H1 (cell line): ENCODE data around the gene ASTN2. TPM values are rescaled to one million over a fixed set of nuclear protein-coding genes. Genes with fewer than 3 reads are reported as not detected.
A peak's percentile ranks its signal among the peaks of the same experiment; 100 is the strongest.

Experiments
- CTCF ChIA-PET: fragments of 300-600 bp; sonication (Branson Sonifier 250); formaldehyde crosslinking; loops from one replicate; lab custom pipeline; 2021; ENCODE audit not compliant: partially characterized antibody; lab: Charles Lee
- POLR2A ChIA-PET: fragments of 300-600 bp; sonication (Branson Sonifier 250); formaldehyde crosslinking; loops from one replicate; lab custom pipeline; 2021; ENCODE audit warnings: inconsistent platforms; ENCODE audit not compliant: partially characterized antibody; lab: Charles Lee
- DNase-seq, 2 experiments: peaks; one replicate each; pipeline versions ENCODE4 v3.0.0 to v3.0.0-alpha.2; 2010 to 2022; ENCODE audit warnings: low spot score in 2 of 2, low read depth in 1 of 2, mixed read lengths in 1 of 2
- FAIRE-seq: peaks from 2 replicates; lab custom pipeline; 2011; peaks lifted over from hg19 to GRCh38; lab: Jason Lieb, UNC
- H2AFZ ChIP-seq: 2 replicates; pipeline ENCODE4 v1.8.1; 2012; ENCODE audit warnings: low read length, inconsistent platforms
- H2AK5ac ChIP-seq: 2 replicates; pipeline ENCODE4 v1.6.1; 2013; ENCODE audit warnings: low read depth, low read length
- H2BK120ac ChIP-seq: replicated peaks from 2 replicates; pipeline ENCODE3; 2013; ENCODE audit warnings: low read depth, low read length, inconsistent platforms
- H2BK12ac ChIP-seq: 2 replicates; pipeline ENCODE4 v1.6.1; 2013; ENCODE audit warnings: low read depth, low read length
- H2BK15ac ChIP-seq: 2 replicates; pipeline ENCODE4 v1.6.1; 2013; ENCODE audit warnings: low read length
- H2BK20ac ChIP-seq: 2 replicates; pipeline ENCODE4 v1.6.1; 2013; ENCODE audit warnings: low read length
- H2BK5ac ChIP-seq: 2 replicates; pipeline ENCODE4 v1.6.1; 2013; ENCODE audit warnings: low read depth, low read length
- H3K14ac ChIP-seq: 2 replicates; pipeline ENCODE4 v1.6.1; 2013; ENCODE audit warnings: inconsistent platforms; ENCODE audit not compliant: insufficient read length
- H3K18ac ChIP-seq: 2 replicates; pipeline ENCODE4 v1.6.1; 2013; ENCODE audit warnings: low read length; ENCODE audit errors: extremely low read depth
- H3K23ac ChIP-seq: 2 replicates; pipeline ENCODE4 v1.6.1; 2013; ENCODE audit warnings: inconsistent platforms; ENCODE audit not compliant: insufficient read length
- H3K23me2 ChIP-seq: 2 replicates; pipeline ENCODE4 v1.6.1; 2013; ENCODE audit warnings: low read depth, low read length
- H3K27ac ChIP-seq: 2 replicates; pipeline ENCODE4 v1.6.1; 2011; ENCODE audit warnings: low read depth, low read length, inconsistent platforms
- H3K27me3 ChIP-seq, 4 experiments: replicated peaks in 1 of 4; 1 replicate in 1 of 4; 2 replicates in 3 of 4; pipeline versions ENCODE4 v1.6.1 to v1.8.1; 2011 to 2013; ENCODE audit warnings: low read length in 3 of 4, mild to moderate bottlenecking in 3 of 4, inconsistent platforms in 2 of 4, mixed read lengths in 2 of 4, moderate library complexity in 1 of 4; ENCODE audit not compliant: control insufficient read depth in 3 of 4, insufficient read depth in 3 of 4; ENCODE audit errors: extremely low read depth in 1 of 4
- H3K36me3 ChIP-seq, 4 experiments: 2 replicates each; pipeline versions ENCODE4 v1.6.1 to v1.8.1; 2011 to 2013; ENCODE audit warnings: mild to moderate bottlenecking in 4 of 4, low read length in 3 of 4, moderate library complexity in 2 of 4, control low read depth in 1 of 4, inconsistent platforms in 1 of 4; ENCODE audit not compliant: insufficient read depth in 4 of 4, control insufficient read depth in 2 of 4
- H3K4ac ChIP-seq: replicated peaks from 2 replicates; pipeline ENCODE3; 2013; ENCODE audit warnings: low read length, low read depth, mixed read lengths, inconsistent platforms; ENCODE audit not compliant: insufficient read length
- H3K4me1 ChIP-seq, 4 experiments: replicated peaks in 1 of 4; 1 replicate in 1 of 4; 2 replicates in 3 of 4; pipeline versions ENCODE4 v1.6.1 to v1.8.1; 2011 to 2013; ENCODE audit warnings: low read length in 3 of 4, inconsistent platforms in 2 of 4, mixed read lengths in 1 of 4; ENCODE audit not compliant: insufficient read depth in 4 of 4, control insufficient read depth in 3 of 4
- H3K4me2 ChIP-seq, 2 experiments: 2 replicates each; pipeline versions ENCODE4 v1.6.1 to v1.8.1; 2011 to 2013; ENCODE audit warnings: low read depth in 2 of 2, low read length in 2 of 2, control low read depth in 1 of 2, inconsistent platforms in 1 of 2, mild to moderate bottlenecking in 1 of 2; ENCODE audit not compliant: insufficient read depth in 1 of 2
- H3K4me3 ChIP-seq, 4 experiments: fragments of 200-600, 300-600 bp in 1 of 4; sonication (generic), shearing (Covaris generic), sonication (Bioruptor Twin) in 1 of 4; 2 replicates each; pipeline versions ENCODE4 v1.5.1 to v1.8.1; 2011 to 2016; ENCODE audit warnings: low read length in 4 of 4, low read depth in 3 of 4, control low read depth in 2 of 4, inconsistent platforms in 2 of 4, mild to moderate bottlenecking in 2 of 4, mixed read lengths in 1 of 4, moderate library complexity in 1 of 4; ENCODE audit not compliant: insufficient read depth in 2 of 4; ENCODE audit errors: extremely low read depth in 1 of 4
- H3K56ac ChIP-seq: replicated peaks from 2 replicates; pipeline ENCODE3; 2013; ENCODE audit warnings: low read depth, mild to moderate bottlenecking, mixed read lengths, low read length, inconsistent platforms; ENCODE audit not compliant: insufficient read length
- H3K79me1 ChIP-seq: 2 replicates; pipeline ENCODE4 v1.6.1; 2013; ENCODE audit warnings: low read depth, low read length, control low read depth
- H3K79me2 ChIP-seq, 2 experiments: 2 replicates each; pipeline versions ENCODE4 v1.6.1 to v1.8.1; 2012 to 2013; ENCODE audit warnings: low read length in 2 of 2, mild to moderate bottlenecking in 2 of 2, inconsistent platforms in 1 of 2; ENCODE audit not compliant: insufficient read depth in 2 of 2, control insufficient read depth in 1 of 2
- H3K9ac ChIP-seq, 4 experiments: replicated peaks in 1 of 4; 1 replicate in 1 of 4; 2 replicates in 3 of 4; pipeline versions ENCODE4 v1.6.1 to v1.8.1; 2011 to 2013; ENCODE audit warnings: low read depth in 3 of 4, low read length in 3 of 4, control low read depth in 2 of 4, mild to moderate bottlenecking in 2 of 4, moderate library complexity in 2 of 4, inconsistent platforms in 1 of 4; ENCODE audit errors: extremely low read depth in 1 of 4
- H3K9me3 ChIP-seq, 2 experiments: 2 replicates each; pipeline versions ENCODE4 v1.6.1 to v1.8.1; 2012 to 2013; ENCODE audit warnings: mild to moderate bottlenecking in 2 of 2, moderate library complexity in 2 of 2, control low read depth in 1 of 2, inconsistent platforms in 1 of 2, low read depth in 1 of 2, low read length in 1 of 2, mixed read lengths in 1 of 2; ENCODE audit not compliant: insufficient read depth in 2 of 2
- H4K20me1 ChIP-seq, 2 experiments: replicated peaks in 1 of 2; 2 replicates each; pipeline versions ENCODE3 to v1.8.1; 2011 to 2013; ENCODE audit warnings: inconsistent platforms in 2 of 2, low read length in 2 of 2, mild to moderate bottlenecking in 1 of 2; ENCODE audit not compliant: insufficient read depth in 2 of 2, control insufficient read depth in 1 of 2
- H4K5ac ChIP-seq: 2 replicates; pipeline ENCODE4 v1.6.1; 2013; ENCODE audit warnings: low read length, low read depth, mixed read lengths, inconsistent platforms; ENCODE audit not compliant: insufficient read length
- H4K8ac ChIP-seq: 2 replicates; pipeline ENCODE4 v1.8.0; 2013; ENCODE audit warnings: mild to moderate bottlenecking, moderate library complexity, low read length, inconsistent platforms; ENCODE audit not compliant: insufficient read depth; ENCODE audit errors: extremely low read depth
- H4K91ac ChIP-seq: replicated peaks from 2 replicates; pipeline ENCODE3; 2013; ENCODE audit warnings: low read length, mixed read lengths, inconsistent platforms; ENCODE audit not compliant: insufficient read length
- EP300 ChIP-seq, 2 experiments: IDR thresholded peaks; 1 replicate in 1 of 2; 2 replicates in 1 of 2; pipeline ENCODE4 v1.6.1; 2011 to 2012; ENCODE audit warnings: low read depth in 2 of 2, low read length in 2 of 2, mild to moderate bottlenecking in 2 of 2, borderline replicate concordance in 1 of 2, inconsistent platforms in 1 of 2, moderate library complexity in 1 of 2
- HDAC2 ChIP-seq, 2 experiments: fragments of 300-600 bp in 1 of 2; sonication (generic) in 1 of 2; IDR thresholded peaks; 2 replicates each; pipeline ENCODE4 v1.6.1; 2011 to 2012; ENCODE audit warnings: low read depth in 2 of 2, low read length in 2 of 2, mild to moderate bottlenecking in 2 of 2, moderate library complexity in 2 of 2, borderline replicate concordance in 1 of 2, inconsistent platforms in 1 of 2
- NANOG ChIP-seq: IDR thresholded peaks from 2 replicates; pipeline ENCODE4 v1.6.1; 2011; ENCODE audit warnings: low read length, low read depth, mild to moderate bottlenecking, inconsistent platforms; ENCODE audit not compliant: insufficient read depth, poor library complexity, severe bottlenecking
- POLR2A ChIP-seq, 2 experiments: IDR thresholded peaks; 1 replicate in 1 of 2; 2 replicates in 1 of 2; pipeline ENCODE4 v1.6.1; 2011; ENCODE audit warnings: low read depth in 2 of 2, low read length in 2 of 2, mild to moderate bottlenecking in 2 of 2; ENCODE audit errors: control extremely low read depth in 1 of 2
- SIRT6 ChIP-seq: IDR thresholded peaks from one replicate; pipeline ENCODE4 v1.7.1; 2012; ENCODE audit warnings: low read length, inconsistent platforms
- SP1 ChIP-seq: IDR thresholded peaks from 2 replicates; pipeline ENCODE4 v1.6.1; 2011; ENCODE audit warnings: low read depth, low read length
- TAF1 ChIP-seq: IDR thresholded peaks from 2 replicates; pipeline ENCODE4 v1.6.1; 2011; ENCODE audit warnings: mild to moderate bottlenecking, low read depth, low read length
- TCF12 ChIP-seq: IDR thresholded peaks from 2 replicates; pipeline ENCODE4 v1.6.1; 2011; ENCODE audit warnings: low read depth, mild to moderate bottlenecking, low read length
- TEAD4 ChIP-seq: IDR thresholded peaks from 2 replicates; pipeline ENCODE4 v1.6.1; 2012; ENCODE audit warnings: low read depth, low read length, inconsistent platforms, mixed read lengths
- USF2 ChIP-seq: IDR thresholded peaks from 2 replicates; pipeline ENCODE4 v1.6.1; 2011; ENCODE audit warnings: low read length, improper control_type of control experiment
- WGBS, 2 experiments: shearing (Covaris generic) in 1 of 2; methylation state at CpG; one replicate each; pipeline versions ENCODE4 v1.1.6 to v1.1.7; 2013 to 2015; ENCODE audit warnings: low lambda C conversion rate in 2 of 2, mixed read lengths in 2 of 2, inconsistent platforms in 1 of 2, low coverage in 1 of 2, missing lambda C conversion rate in 1 of 2; ENCODE audit not compliant: insufficient replicate concordance in 2 of 2, insufficient coverage in 1 of 2, insufficient read length in 1 of 2; ENCODE audit errors: extremely low coverage in 1 of 2, missing lambda C conversion rate in 1 of 2; 5-methylcytosine and 5-hydroxymethylcytosine counted together
- polyA plus RNA-seq, 7 experiments: library from polyadenylated mRNA; depleted of rRNA in 3 of 7; stranded (reverse) in 5 of 7; unstranded in 2 of 7; fragments of >200 nt in 5 of 7; fragments of 200-250 nt in 2 of 7; gene quantifications; 1 replicate in 5 of 7; 2 replicates in 1 of 7; 4 replicates in 1 of 7; pipeline versions ENCODE4 v1.2.1 to v1.2.3, GENCODE V29; 2011 to 2013; ENCODE audit warnings: missing spikeins in 2 of 7, mixed read lengths in 2 of 7
- total RNA-seq: library from RNA; stranded (reverse); fragmentation: NEBNext Ultra II Directional; extraction: Animal tissue kit (Norgen Biotek cat#: 25700); gene quantifications from 2 replicates; pipeline ENCODE4 v1.2.1, GENCODE V29; 2021

Gene ASTN2
- total and polyA plus RNA-seq, 2 of the 8 experiments (the other 6 are each of a cell fraction or from before 2014, with no cell fraction given) = 8.2 to 13.7 TPM

GRCh38 chr9:117091529-117091928, 323.3 kb downstream of the ASTN2 start:
- Histone ChIP-seq H3K27me3 (no peaks in the 10 kb centered on the region), H2BK120ac (no peak overlapping the region), H3K18ac (no peak overlapping the region), H2AK5ac (no peak overlapping the region), H2BK5ac (peak overlapping the region; percentile 38; the same call in 1 of the 2 replicates), H3K23me2 (no peaks in the 10 kb centered on the region), H3K79me2 (no peaks in the 10 kb centered on the region), H2BK20ac (no peak overlapping the region), H3K9ac (no peak overlapping the region), H3K27ac (no peak overlapping the region; the same call in 1 of the 2 replicates), H4K20me1 (no peaks in the 10 kb centered on the region), H3K23ac (no peak overlapping the region), H3K14ac (no peak overlapping the region), H3K36me3 (no peaks in the 10 kb centered on the region), H4K91ac (no peak overlapping the region), H3K4me1 (peaks cover 6 to 31% (median 21%) of the 10 kb centered on the region in 4 experiments), H3K79me1 (no peaks in the 10 kb centered on the region), H3K9me3 (no peaks in the 10 kb centered on the region), H4K8ac (no peak overlapping the region), H2BK12ac (no peak overlapping the region), H2AFZ (no peak overlapping the region), H3K4ac (no peak overlapping the region), H3K56ac (no peak overlapping the region), H4K5ac (no peak overlapping the region), H3K4me2 (peak overlapping the region; percentile 13 to 19; a peak in 1 of 4 replicates), H2BK15ac (no peak overlapping the region), H3K4me3 (no peak overlapping the region)
- 0 out of 2 replicates have a peak, but pooled peaks have one; percentile 55 for TF ChIP-seq TCF12
- TF ChIP-seq SIRT6 = no peak
- TF ChIP-seq TAF1 = no peak
- peak in 1 of 2 experiments; percentile 50; a peak in 1 of 4 replicates for TF ChIP-seq HDAC2 (IDR thresholded peaks at IDR 0.05; ENCODE audit: borderline replicate concordance in 1 of 2, low read depth in 2 of 2, low read length in 2 of 2)
- TF ChIP-seq USF2 = peak; percentile 22; the same call in 1 of the 2 replicates
- TF ChIP-seq NANOG = peak; percentile 11
- peak; percentile 58; the same call in 1 of the 2 replicates for TF ChIP-seq TEAD4
- no peak for TF ChIP-seq POLR2A (IDR thresholded peaks at IDR 0.05; ENCODE audit: control extremely low read depth in 1 of 2, low read depth in 2 of 2, low read length in 2 of 2)
- peak; percentile 46; the same call in 1 of the 2 replicates for TF ChIP-seq SP1
- TF ChIP-seq EP300 (IDR thresholded peaks at IDR 0.05; ENCODE audit: borderline replicate concordance in 1 of 2, low read depth in 2 of 2, low read length in 2 of 2) = peak in 1 of 2 experiments; percentile 86; a peak in 2 of 3 replicates
- 36% methylated on average over 4 of the region's 4 CpGs; no CpG with 5 or more reads in 1 of the 2 experiments for WGBS, 2 experiments
- DNase-seq (peak in 1 of 2 experiments; percentile 13), FAIRE-seq (peak; percentile 81)
- ChIA-PET POLR2A (no interaction called here), CTCF (interaction anchor here (2.1 kb wide), 1 partner anchor 321 kb away, joined by 5 read pairs; no protein-coding TSS in a partner anchor)
